Measurements from ENCODE around the gene CRIM1.
"Not testable (repeated sequence)": the region's sequence is repeated elsewhere in the genome, so short reads cannot be mapped to it uniquely, and the experiment has no call there.

The CRIM1 gene

GRCh38 chr2:36351736-36352349, 3.7 kb upstream of the CRIM1 start:
- DNase-seq (ENCODE audit: low read depth), result no peak

GRCh38 chr2:36352701-36353100, 2.9 kb upstream of the CRIM1 start:
- no peak for DNase-seq (ENCODE audit: low read depth)

- no peak for DNase-seq (ENCODE audit: low read depth)
These were observed 797 bp upstream of the CRIM1 start for GRCh38 chr2:36354811-36355150.

GRCh38 chr2:36355890-36356297, 316 bp downstream of the CRIM1 start:
- DNase-seq (ENCODE audit: low read depth), result no peak

GRCh38 chr2:36356298-36356989, 866 bp downstream of the CRIM1 start:
- DNase-seq (ENCODE audit: low read depth), result no peak

GRCh38 chr2:36356990-36357846, 1.6 kb downstream of the CRIM1 start:
- DNase-seq (ENCODE audit: low read depth), result peak; percentile 49

- peak; percentile 69 for DNase-seq (ENCODE audit: low read depth)
These were observed 2.5 kb downstream of the CRIM1 start for GRCh38 chr2:36357847-36358659.

GRCh38 chr2:36359067-36359466, 3.5 kb downstream of the CRIM1 start:
- no peak for DNase-seq (ENCODE audit: low read depth)

GRCh38 chr2:36360063-36360462, 4.5 kb downstream of the CRIM1 start:
- no peak for DNase-seq (ENCODE audit: low read depth)

GRCh38 chr2:36360834-36361233, 5.3 kb downstream of the CRIM1 start:
- DNase-seq (ENCODE audit: low read depth), result no peak

GRCh38 chr2:36361396-36361795, 5.8 kb downstream of the CRIM1 start:
- DNase-seq (ENCODE audit: low read depth), result no peak

GRCh38 chr2:36362291-36362690, 6.7 kb downstream of the CRIM1 start:
- DNase-seq (ENCODE audit: low read depth), result no peak

- DNase-seq (ENCODE audit: low read depth), result not testable (repeated sequence)
These were observed 7.5 kb downstream of the CRIM1 start for GRCh38 chr2:36363085-36363484.

GRCh38 chr2:36366491-36367120, 11.0 kb downstream of the CRIM1 start:
- no peak for DNase-seq (ENCODE audit: low read depth)

- no peak for DNase-seq (ENCODE audit: low read depth)
These were observed 11.9 kb downstream of the CRIM1 start for GRCh38 chr2:36367486-36367885.

GRCh38 chr2:36367895-36368353, 12.3 kb downstream of the CRIM1 start:
- DNase-seq (ENCODE audit: low read depth), result no peak

GRCh38 chr2:36368438-36368837, 12.9 kb downstream of the CRIM1 start:
- no peak for DNase-seq (ENCODE audit: low read depth)

GRCh38 chr2:36369163-36369562, 13.6 kb downstream of the CRIM1 start:
- DNase-seq (ENCODE audit: low read depth), result no peak

- DNase-seq (ENCODE audit: low read depth), result no peak
These were observed 14.1 kb downstream of the CRIM1 start for GRCh38 chr2:36369716-36370115.

- DNase-seq (ENCODE audit: low read depth), result no peak
These were observed 14.7 kb downstream of the CRIM1 start for GRCh38 chr2:36370281-36370680.

- DNase-seq (ENCODE audit: low read depth), result no peak
These were observed 15.7 kb downstream of the CRIM1 start for GRCh38 chr2:36371070-36371874.

Data from fibroblast of the conjunctiva (primary cell).